ENCODE measurements around the gene ACYP1.

The ACYP1 gene

DNA sequence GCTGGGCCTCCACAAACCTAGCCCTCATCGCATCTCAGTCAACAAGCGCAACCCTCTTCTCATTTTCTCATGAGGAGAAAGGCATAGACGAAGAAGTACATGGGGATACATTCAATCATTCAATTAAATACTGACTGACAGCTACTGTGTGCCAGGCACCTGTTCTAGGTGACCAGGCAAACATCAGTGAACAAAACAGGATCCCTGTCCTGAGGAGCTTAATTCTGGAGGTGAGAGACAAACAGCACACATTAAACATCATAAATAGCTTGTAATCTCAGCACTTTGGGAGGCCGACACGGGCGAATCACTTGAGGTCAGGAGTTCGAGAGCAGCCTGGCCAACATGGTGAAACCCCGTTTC lies 362 bp upstream of the ACYP1 start:
- Histone ChIP-seq H3K4me3 (ENCODE audit: low read length) (peak overlapping the region; percentile 81), H3K9me3 (ENCODE audit: low read length) (peaks cover 6% of the 10 kb centered on the region), H3K4me1 (ENCODE audit: insufficient read depth, low read length) (peaks cover 18% of the 10 kb centered on the region), H2AFZ (ENCODE audit: low read depth, low read length) (peak overlapping the region; percentile 60), H3K36me3 (ENCODE audit: insufficient read depth, low read length) (peaks cover 19% of the 10 kb centered on the region), H3K27me3 (ENCODE audit: insufficient read depth, low read length) (no peaks in the 10 kb centered on the region)

DNA sequence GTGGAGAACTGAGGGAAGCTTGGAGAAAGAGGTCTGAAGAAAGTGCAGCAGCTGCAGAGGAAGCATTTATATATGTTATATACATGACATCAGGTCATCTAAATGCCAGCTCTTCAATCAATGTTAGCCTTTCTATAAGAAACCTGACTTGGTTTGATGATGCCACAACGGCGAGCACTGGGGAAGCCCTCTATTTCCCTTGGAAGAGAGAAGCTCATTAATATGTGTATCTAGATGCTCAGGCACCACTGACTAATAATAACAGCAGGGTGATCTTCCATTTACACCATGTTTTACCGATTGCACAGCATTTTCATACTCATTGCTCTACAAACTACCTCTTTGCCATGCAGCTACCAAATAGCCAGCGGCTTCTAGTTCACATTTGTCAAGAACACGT lies 811 bp downstream of the ACYP1 start:
- H3K4me1 ChIP-seq (ENCODE audit: insufficient read depth, low read length) = peaks cover 11% of the 10 kb centered on the region
- peak overlapping the region; percentile 81 for H3K4me3 ChIP-seq (ENCODE audit: low read length)
- H3K9me3 ChIP-seq (ENCODE audit: low read length) = peaks cover 6% of the 10 kb centered on the region
- H3K36me3 ChIP-seq (ENCODE audit: insufficient read depth, low read length) = peaks cover 19% of the 10 kb centered on the region
- no peaks in the 10 kb centered on the region for H3K27me3 ChIP-seq (ENCODE audit: insufficient read depth, low read length)
- H2AFZ ChIP-seq (ENCODE audit: low read depth, low read length) = peak overlapping the region; percentile 60

DNA sequence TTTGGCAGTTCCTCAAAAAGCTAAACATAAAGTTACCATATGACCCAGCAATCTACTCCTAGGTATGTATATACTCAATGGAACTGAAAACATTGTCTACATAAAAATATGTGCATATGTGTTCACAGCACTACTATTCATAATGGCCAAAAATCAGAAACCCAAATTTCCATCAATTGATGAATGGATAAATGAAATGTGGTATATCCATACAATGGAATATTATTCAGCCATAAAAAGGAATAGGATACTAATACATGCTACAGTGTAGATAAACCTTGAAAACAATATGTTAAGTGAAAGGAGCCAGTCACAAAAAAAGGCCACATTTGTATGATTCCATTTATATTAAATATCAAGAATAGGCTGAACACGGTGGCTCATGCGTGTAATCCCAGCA lies 3.4 kb downstream of the ACYP1 start:
- H3K4me1 ChIP-seq (ENCODE audit: insufficient read depth, low read length) = peaks cover 11% of the 10 kb centered on the region
- peaks cover 8% of the 10 kb centered on the region for H3K9me3 ChIP-seq (ENCODE audit: low read length)
- no peaks in the 10 kb centered on the region for H3K27me3 ChIP-seq (ENCODE audit: insufficient read depth, low read length)
- H3K4me3 ChIP-seq (ENCODE audit: low read length) = no peak overlapping the region
- no peak overlapping the region for H2AFZ ChIP-seq (ENCODE audit: low read depth, low read length)
- peaks cover 23% of the 10 kb centered on the region for H3K36me3 ChIP-seq (ENCODE audit: insufficient read depth, low read length)

DNA sequence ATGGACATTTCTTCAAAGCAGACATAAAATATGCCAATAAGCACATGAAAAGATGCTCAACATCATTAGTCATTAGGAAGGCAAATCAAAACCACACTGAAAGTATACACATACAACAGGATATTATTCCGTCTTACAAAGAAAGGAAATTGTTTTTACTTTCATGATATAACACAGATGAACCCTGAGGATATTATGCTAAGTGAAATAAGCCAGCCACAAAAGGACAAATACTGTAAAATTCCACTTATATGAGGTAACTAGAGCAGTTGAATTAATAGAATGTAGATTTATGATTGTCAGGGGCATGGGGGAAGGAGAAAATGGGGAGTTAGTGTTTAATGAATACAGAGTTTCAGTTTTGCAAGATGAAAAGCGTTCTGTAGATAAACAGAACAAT lies 4.2 kb downstream of the ACYP1 start:
- Histone ChIP-seq H3K9me3 (ENCODE audit: low read length) (peaks cover 8% of the 10 kb centered on the region), H3K27me3 (ENCODE audit: insufficient read depth, low read length) (no peaks in the 10 kb centered on the region), H3K4me1 (ENCODE audit: insufficient read depth, low read length) (peaks cover 11% of the 10 kb centered on the region), H3K4me3 (ENCODE audit: low read length) (no peak overlapping the region), H2AFZ (ENCODE audit: low read depth, low read length) (no peak overlapping the region), H3K36me3 (ENCODE audit: insufficient read depth, low read length) (peaks cover 23% of the 10 kb centered on the region)

DNA sequence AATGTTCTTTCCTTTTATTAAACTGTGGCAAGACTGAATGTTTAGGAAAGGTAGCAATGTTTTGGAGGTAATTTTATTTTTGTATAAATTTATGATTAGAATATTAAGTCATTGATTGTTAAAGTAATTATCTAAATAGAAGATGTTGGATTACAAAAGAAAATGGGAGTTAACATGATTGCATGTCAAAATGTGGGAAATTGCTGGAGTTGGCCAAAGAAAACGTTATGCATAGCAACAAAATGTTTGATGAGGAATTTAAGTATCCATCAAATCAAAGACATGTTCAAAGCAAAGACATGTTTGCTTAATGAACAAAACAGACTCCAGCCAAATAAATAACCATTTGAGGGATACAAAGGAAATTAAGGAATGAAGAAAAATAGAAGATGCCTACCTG lies 9.4 kb downstream of the ACYP1 start:
- Histone ChIP-seq H3K36me3 (ENCODE audit: insufficient read depth, low read length) (peaks cover 14% of the 10 kb centered on the region), H3K4me1 (ENCODE audit: insufficient read depth, low read length) (no peaks in the 10 kb centered on the region), H3K27me3 (ENCODE audit: insufficient read depth, low read length) (no peaks in the 10 kb centered on the region), H2AFZ (ENCODE audit: low read depth, low read length) (no peak overlapping the region), H3K4me3 (ENCODE audit: low read length) (no peak overlapping the region), H3K9me3 (ENCODE audit: low read length) (peaks cover 2% of the 10 kb centered on the region)

DNA sequence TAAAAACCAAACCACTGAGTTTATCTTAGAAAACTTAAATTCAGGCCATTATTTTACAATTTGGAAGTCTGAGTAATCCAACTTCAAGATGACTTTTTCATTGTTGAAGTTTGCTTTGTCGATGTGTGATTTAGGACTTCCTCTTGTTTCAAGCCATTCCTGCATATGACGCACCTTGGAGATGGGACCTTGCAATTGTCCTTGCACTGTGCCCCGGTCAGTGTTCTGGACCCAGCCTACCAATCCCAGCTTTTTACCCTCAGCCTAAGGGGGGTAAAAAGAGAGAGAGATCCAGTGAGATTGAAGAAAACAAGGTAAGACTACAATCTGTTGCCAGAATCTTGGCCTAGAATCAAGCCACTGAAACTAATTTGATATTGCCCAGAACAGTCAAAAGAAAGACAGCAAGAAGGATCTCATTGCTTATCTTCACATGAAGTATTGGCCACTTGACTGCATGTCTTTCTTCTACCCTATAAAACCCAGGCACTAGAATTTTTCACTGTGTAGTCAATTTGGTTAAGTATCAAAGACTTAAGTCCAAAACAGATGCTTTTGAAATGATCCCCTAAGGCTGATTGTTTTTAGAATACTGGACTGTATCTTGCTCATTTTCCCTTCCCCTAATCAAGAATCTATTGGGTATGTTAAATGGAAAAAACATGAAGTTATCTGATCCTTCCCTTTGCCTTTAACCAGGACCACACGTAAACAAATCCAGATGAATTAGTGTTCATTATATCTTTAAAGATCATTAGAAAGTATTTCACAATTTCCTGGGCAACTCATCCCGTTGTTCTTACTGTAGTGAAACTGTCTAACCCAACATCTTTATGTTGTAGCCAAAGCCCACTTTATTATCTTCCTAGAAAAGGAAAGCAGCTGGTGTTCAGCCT lies 10.2 kb downstream of the ACYP1 start:
- peaks cover 2% of the 10 kb centered on the region for H3K9me3 ChIP-seq (ENCODE audit: low read length)
- H3K4me3 ChIP-seq (ENCODE audit: low read length) = no peak overlapping the region
- peaks cover 14% of the 10 kb centered on the region for H3K36me3 ChIP-seq (ENCODE audit: insufficient read depth, low read length)
- H3K27me3 ChIP-seq (ENCODE audit: insufficient read depth, low read length) = no peaks in the 10 kb centered on the region
- no peak overlapping the region for H2AFZ ChIP-seq (ENCODE audit: low read depth, low read length)
- no peaks in the 10 kb centered on the region for H3K4me1 ChIP-seq (ENCODE audit: insufficient read depth, low read length)

DNA sequence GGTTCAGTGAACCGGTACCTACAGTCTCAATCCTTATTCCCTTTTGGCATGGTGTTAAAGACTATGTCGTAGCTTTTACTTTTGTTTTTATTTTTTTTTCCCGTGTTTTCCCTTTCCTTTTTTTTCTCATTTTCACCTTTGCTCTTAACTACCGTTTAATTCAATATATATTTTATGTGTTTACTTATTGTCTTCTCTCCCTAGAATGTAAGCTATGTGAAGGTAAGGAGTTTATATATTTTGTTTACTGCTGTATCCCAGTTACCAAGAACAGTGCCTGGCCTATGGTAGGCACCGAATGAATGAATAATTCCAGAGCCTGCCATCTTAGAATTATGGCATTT lies 12.3 kb downstream of the ACYP1 start:
- no peaks in the 10 kb centered on the region for H3K27me3 ChIP-seq (ENCODE audit: insufficient read depth, low read length)
- H2AFZ ChIP-seq (ENCODE audit: low read depth, low read length) = no peak overlapping the region
- no peak overlapping the region for H3K4me3 ChIP-seq (ENCODE audit: low read length)
- no peaks in the 10 kb centered on the region for H3K4me1 ChIP-seq (ENCODE audit: insufficient read depth, low read length)
- H3K36me3 ChIP-seq (ENCODE audit: insufficient read depth, low read length) = peaks cover 11% of the 10 kb centered on the region
- no peaks in the 10 kb centered on the region for H3K9me3 ChIP-seq (ENCODE audit: low read length)

DNA sequence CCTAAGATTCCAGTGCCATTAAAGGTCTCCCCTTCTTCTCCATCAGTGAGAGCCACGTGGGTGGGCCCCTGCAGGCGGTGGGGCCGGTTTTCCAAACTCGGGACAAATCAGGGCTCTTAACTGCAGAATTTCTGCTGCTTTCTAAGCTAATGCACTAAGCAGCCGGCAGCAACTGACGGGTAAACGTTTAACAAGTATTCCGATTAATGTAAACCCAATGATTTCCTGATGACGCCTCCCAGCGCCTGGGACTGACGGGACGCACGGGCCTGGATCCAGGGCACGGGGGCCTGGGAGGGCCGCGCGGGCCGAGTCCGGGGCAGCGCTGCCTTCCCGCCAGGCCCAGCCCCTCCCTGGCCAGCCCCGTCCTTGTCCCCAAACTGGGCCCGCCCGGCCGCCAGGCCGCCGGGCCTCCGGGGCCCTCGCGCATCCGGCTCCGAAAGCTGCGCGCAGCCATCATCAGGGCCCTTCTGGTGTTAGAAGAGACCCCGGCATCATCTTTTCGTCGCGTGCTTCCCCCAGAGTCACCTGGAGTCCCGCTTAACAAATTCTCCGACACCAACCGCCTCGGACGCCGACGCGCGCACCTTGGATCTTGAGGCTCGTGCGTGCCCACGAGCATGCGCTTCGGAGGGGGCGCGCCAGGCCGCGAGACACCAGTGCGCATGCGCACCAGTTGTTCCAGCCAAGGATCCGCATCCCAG lies 12.8 kb downstream of the ACYP1 start, which contains the start of gene MLH3:
Gene MLH3, minus strand, starts transcription at position 616 of the 704 bp plus-strand sequence. CDS start 1,812 bp downstream, outside the sequence.
- Histone ChIP-seq H3K36me3 (ENCODE audit: insufficient read depth, low read length) (peaks cover 9% of the 10 kb centered on the region), H2AFZ (ENCODE audit: low read depth, low read length) (no peak within 1 kb of the TSS), H3K27me3 (ENCODE audit: insufficient read depth, low read length) (no peaks in the 10 kb centered on the region), H3K9me3 (ENCODE audit: low read length) (no peaks in the 10 kb centered on the region), H3K4me3 (ENCODE audit: low read length) (peak within 1 kb of the TSS; percentile 39), H3K4me1 (ENCODE audit: insufficient read depth, low read length) (no peaks in the 10 kb centered on the region)

DNA sequence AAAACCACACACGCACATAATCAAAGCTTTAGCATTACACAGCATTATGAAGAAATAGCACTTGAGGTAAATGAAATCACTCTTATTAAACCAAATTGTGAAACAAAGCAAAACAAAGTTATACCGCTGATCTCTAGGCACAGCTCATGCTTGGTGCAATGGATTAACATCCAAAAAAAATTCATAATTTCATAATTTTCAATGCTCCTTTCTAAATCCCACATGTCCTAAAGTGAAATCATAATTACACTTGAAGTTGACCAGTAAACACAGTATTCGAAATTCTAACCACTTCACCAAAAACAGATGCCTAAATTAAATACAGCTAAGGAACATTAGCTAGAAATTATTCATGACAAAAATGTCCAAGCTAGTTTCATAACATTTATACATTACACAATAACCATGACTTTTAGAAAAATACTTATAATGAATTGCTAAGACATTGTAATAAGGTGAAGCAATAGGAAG lies 14.1 kb downstream of the ACYP1 start:
- H2AFZ ChIP-seq (ENCODE audit: low read depth, low read length) = no peak overlapping the region
- H3K9me3 ChIP-seq (ENCODE audit: low read length) = no peaks in the 10 kb centered on the region
- H3K4me3 ChIP-seq (ENCODE audit: low read length) = no peak overlapping the region
- peaks cover 9% of the 10 kb centered on the region for H3K36me3 ChIP-seq (ENCODE audit: insufficient read depth, low read length)
- H3K27me3 ChIP-seq (ENCODE audit: insufficient read depth, low read length) = no peaks in the 10 kb centered on the region
- no peaks in the 10 kb centered on the region for H3K4me1 ChIP-seq (ENCODE audit: insufficient read depth, low read length)

DNA sequence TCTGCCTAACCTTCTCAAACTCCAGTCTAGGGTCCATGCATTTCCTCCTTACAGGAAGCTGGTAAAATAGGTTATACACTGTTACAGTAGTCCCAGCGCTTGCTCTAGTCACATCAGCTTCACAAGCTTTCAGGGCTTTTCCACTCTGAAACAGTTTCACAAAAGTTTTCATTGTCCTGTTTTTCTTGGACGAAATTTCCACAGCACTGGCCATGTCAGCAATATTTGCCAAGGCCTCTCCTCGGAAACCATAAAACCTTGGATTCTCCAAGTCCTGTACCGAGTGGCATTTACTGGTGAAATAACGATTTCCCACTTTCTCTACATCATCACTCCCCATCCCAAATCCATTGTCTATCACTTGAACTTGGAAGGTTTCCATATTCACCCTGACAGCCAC lies 14.7 kb downstream of the ACYP1 start:
- H3K4me3 ChIP-seq (ENCODE audit: low read length) = no peak overlapping the region
- H3K9me3 ChIP-seq (ENCODE audit: low read length) = no peaks in the 10 kb centered on the region
- H3K36me3 ChIP-seq (ENCODE audit: insufficient read depth, low read length) = peaks cover 8% of the 10 kb centered on the region
- no peaks in the 10 kb centered on the region for H3K27me3 ChIP-seq (ENCODE audit: insufficient read depth, low read length)
- no peaks in the 10 kb centered on the region for H3K4me1 ChIP-seq (ENCODE audit: insufficient read depth, low read length)
- no peak overlapping the region for H2AFZ ChIP-seq (ENCODE audit: low read depth, low read length)

DNA sequence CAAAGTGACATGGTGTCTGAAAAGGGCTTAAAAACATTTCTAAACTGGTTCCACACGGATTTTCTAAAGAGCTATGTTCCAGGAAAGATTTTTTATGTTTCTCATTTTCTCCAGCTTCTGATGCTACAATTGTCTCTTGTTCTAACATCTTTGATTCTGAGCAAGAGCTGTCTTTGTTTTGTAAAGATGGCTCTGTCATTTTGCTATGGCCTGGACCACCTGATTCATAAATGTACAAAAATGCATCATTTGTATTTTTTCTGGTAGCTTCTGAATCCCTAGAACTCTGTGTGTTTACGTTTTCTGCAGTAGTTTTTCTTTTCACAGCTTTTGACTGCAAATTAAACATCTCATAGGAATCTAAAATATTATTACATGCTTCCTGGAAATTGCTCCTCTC lies 15.7 kb downstream of the ACYP1 start:
- H3K4me1 ChIP-seq (ENCODE audit: insufficient read depth, low read length) = no peaks in the 10 kb centered on the region
- no peaks in the 10 kb centered on the region for H3K9me3 ChIP-seq (ENCODE audit: low read length)
- H3K27me3 ChIP-seq (ENCODE audit: insufficient read depth, low read length) = no peaks in the 10 kb centered on the region
- no peak overlapping the region for H2AFZ ChIP-seq (ENCODE audit: low read depth, low read length)
- no peaks in the 10 kb centered on the region for H3K36me3 ChIP-seq (ENCODE audit: insufficient read depth, low read length)
- H3K4me3 ChIP-seq (ENCODE audit: low read length) = no peak overlapping the region

DNA sequence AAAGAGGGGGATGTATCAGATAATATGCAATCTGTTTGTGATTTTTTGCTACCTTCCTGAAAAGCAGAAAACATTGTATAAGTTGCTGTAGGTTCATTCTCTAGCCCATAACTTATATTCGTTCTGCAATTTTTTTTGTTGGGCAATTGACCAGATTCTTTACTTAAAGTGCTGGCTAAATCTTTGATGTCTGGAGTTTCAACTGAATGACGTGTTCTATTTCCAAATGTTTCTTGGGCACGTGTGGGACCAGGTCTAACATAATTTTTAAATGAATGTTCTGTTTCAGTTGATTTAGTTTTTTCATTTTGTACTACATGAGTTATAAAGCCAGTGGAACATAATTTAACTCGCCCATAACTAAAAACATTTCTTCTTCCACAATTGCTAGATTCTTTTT lies 16.3 kb downstream of the ACYP1 start:
- no peaks in the 10 kb centered on the region for H3K36me3 ChIP-seq (ENCODE audit: insufficient read depth, low read length)
- no peak overlapping the region for H3K4me3 ChIP-seq (ENCODE audit: low read length)
- H3K9me3 ChIP-seq (ENCODE audit: low read length) = no peaks in the 10 kb centered on the region
- no peaks in the 10 kb centered on the region for H3K27me3 ChIP-seq (ENCODE audit: insufficient read depth, low read length)
- H3K4me1 ChIP-seq (ENCODE audit: insufficient read depth, low read length) = no peaks in the 10 kb centered on the region
- no peak overlapping the region for H2AFZ ChIP-seq (ENCODE audit: low read depth, low read length)

DNA sequence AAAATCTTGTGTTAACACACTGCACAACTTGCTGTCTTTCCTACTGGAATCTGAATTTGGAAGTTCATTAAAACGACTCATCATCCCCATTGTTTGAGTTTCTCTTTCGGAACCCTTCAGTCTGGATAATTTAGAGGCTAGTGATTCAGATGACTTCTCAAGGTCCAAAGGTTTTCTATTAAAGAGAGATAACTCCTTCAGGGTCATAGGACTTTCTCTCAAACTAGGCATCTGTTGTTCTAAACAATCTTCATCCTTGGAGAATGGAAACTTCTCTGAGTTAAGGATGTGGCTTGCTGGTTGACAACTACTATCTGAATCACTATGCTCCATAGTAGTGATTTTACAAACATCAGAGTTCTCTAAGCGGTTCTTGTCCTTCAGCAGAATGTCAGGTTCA lies 16.9 kb downstream of the ACYP1 start:
- Histone ChIP-seq H3K4me1 (ENCODE audit: insufficient read depth, low read length) (no peaks in the 10 kb centered on the region), H3K27me3 (ENCODE audit: insufficient read depth, low read length) (no peaks in the 10 kb centered on the region), H3K4me3 (ENCODE audit: low read length) (no peak overlapping the region), H3K9me3 (ENCODE audit: low read length) (no peaks in the 10 kb centered on the region), H3K36me3 (ENCODE audit: insufficient read depth, low read length) (no peaks in the 10 kb centered on the region), H2AFZ (ENCODE audit: low read depth, low read length) (no peak overlapping the region)

Data from neuron (in vitro differentiated cells).